IMR-90 (cell line): ENCODE results near the gene GAB1. TPM values are rescaled to one million over a fixed set of nuclear protein-coding genes. Genes with fewer than 3 reads are reported as not detected.

ENCODE experiments used
- ATAC-seq: fragments of 200-7000 bp; cut with Tn5 transposase; 2 replicates; pipeline ENCODE4 v1.9.1; 2020; ENCODE audit warnings: low read depth, mild to moderate bottlenecking, moderate library complexity
- BruUV-seq: library from RNA; stranded (reverse); fragments of 400-500 nt; replicated peaks from 2 replicates; lab custom pipeline; 2021; lab: Mats Ljungman, UMichigan
- CTCF ChIA-PET: fragments of 300-600 bp; formaldehyde crosslinking; extraction: SDS; loops from one replicate; lab custom pipeline; 2021; ENCODE audit warnings: antibody characterized with exemption; lab: Yijun Ruan, JAX
- POLR2A ChIA-PET: fragments of 300-600 bp; sonication (Branson Sonifier 250); formaldehyde crosslinking; loops from one replicate; lab custom pipeline; 2022; ENCODE audit warnings: antibody characterized with exemption; ENCODE audit not compliant: unreplicated experiment; lab: Charles Lee
- DNase-seq: peaks from one replicate; pipeline ENCODE4 v3.0.0; 2013
- H2AFZ ChIP-seq: replicated peaks from 2 replicates; pipeline ENCODE3; 2013; ENCODE audit warnings: low read length, mild to moderate bottlenecking; ENCODE audit not compliant: poor library complexity
- H2AK5ac ChIP-seq: 2 replicates; pipeline ENCODE4 v1.6.1; 2013; ENCODE audit warnings: low read depth, low read length, inconsistent platforms
- H2AK9ac ChIP-seq: replicated peaks from 2 replicates; pipeline ENCODE3; 2013; ENCODE audit warnings: mild to moderate bottlenecking, low read depth, low read length, moderate library complexity; ENCODE audit not compliant: poor library complexity
- H2BK120ac ChIP-seq: 2 replicates; pipeline ENCODE4 v1.6.1; 2013; ENCODE audit warnings: low read depth, low read length, inconsistent platforms
- H2BK15ac ChIP-seq: 3 replicates; pipeline ENCODE4 v1.6.1; 2013; ENCODE audit warnings: low read depth, low read length, inconsistent platforms
- H2BK20ac ChIP-seq: 2 replicates; pipeline ENCODE4 v1.6.1; 2013; ENCODE audit warnings: low read depth, mild to moderate bottlenecking, inconsistent platforms, low read length, moderate library complexity
- H2BK5ac ChIP-seq: 2 replicates; pipeline ENCODE4 v1.6.1; 2013; ENCODE audit warnings: mild to moderate bottlenecking, low read depth, low read length, inconsistent platforms; ENCODE audit not compliant: poor library complexity, severe bottlenecking
- H3K14ac ChIP-seq: replicated peaks from 2 replicates; pipeline ENCODE4 v1.6.1; 2013; ENCODE audit warnings: low read depth, low read length, inconsistent platforms
- H3K18ac ChIP-seq: 2 replicates; pipeline ENCODE4 v1.6.1; 2013; ENCODE audit warnings: low read depth, low read length, control low read depth
- H3K23ac ChIP-seq: 2 replicates; pipeline ENCODE4 v1.6.1; 2013; ENCODE audit warnings: low read depth, low read length, inconsistent platforms
- H3K27ac ChIP-seq: 2 replicates; pipeline ENCODE4 v1.5.1; 2013; ENCODE audit warnings: mild to moderate bottlenecking, control low read depth, low read length; ENCODE audit not compliant: insufficient read depth
- H3K27me3 ChIP-seq: 2 replicates; pipeline ENCODE4 v1.6.1; 2013; ENCODE audit warnings: low read length; ENCODE audit not compliant: control insufficient read depth, insufficient read depth
- H3K36me3 ChIP-seq: 2 replicates; pipeline ENCODE4 v1.6.1; 2013; ENCODE audit warnings: low read length, mixed read lengths; ENCODE audit not compliant: control insufficient read depth, insufficient read depth
- H3K4ac ChIP-seq: 2 replicates; pipeline ENCODE4 v1.6.1; 2013; ENCODE audit warnings: low read depth, low read length, inconsistent platforms
- H3K4me1 ChIP-seq: 2 replicates; pipeline ENCODE4 v1.6.1; 2013; ENCODE audit warnings: low read length, mixed read lengths; ENCODE audit not compliant: control insufficient read depth, insufficient read depth
- H3K4me2 ChIP-seq: 2 replicates; pipeline ENCODE4 v1.6.1; 2013; ENCODE audit warnings: low read depth, mild to moderate bottlenecking, control low read depth, low read length, moderate library complexity
- H3K4me3 ChIP-seq: 2 replicates; pipeline ENCODE4 v1.5.1; 2013; ENCODE audit warnings: low read depth, mild to moderate bottlenecking, control low read depth, low read length, moderate library complexity; ENCODE audit not compliant: insufficient read depth
- H3K56ac ChIP-seq: 2 replicates; pipeline ENCODE4 v1.6.1; 2013; ENCODE audit warnings: low read length, inconsistent platforms; ENCODE audit not compliant: insufficient read depth; ENCODE audit errors: extremely low read depth
- H3K79me1 ChIP-seq, 2 experiments: 2 replicates each; pipeline ENCODE4 v1.6.1; 2013; ENCODE audit warnings: low read length in 2 of 2, inconsistent platforms in 1 of 2, low read depth in 1 of 2
- H3K9ac ChIP-seq: 2 replicates; pipeline ENCODE4 v1.6.1; 2013; ENCODE audit warnings: low read depth, low read length, control low read depth
- H3K9me1 ChIP-seq: 2 replicates; pipeline ENCODE4 v1.6.1; 2013; ENCODE audit warnings: low read length, inconsistent platforms; ENCODE audit not compliant: insufficient read depth
- H3K9me3 ChIP-seq: 2 replicates; pipeline ENCODE4 v1.6.1; 2013; ENCODE audit warnings: low read length; ENCODE audit not compliant: control insufficient read depth, insufficient read depth
- H4K20me1 ChIP-seq: 2 replicates; pipeline ENCODE4 v1.6.1; 2013; ENCODE audit warnings: low read length, inconsistent platforms; ENCODE audit not compliant: insufficient read depth
- H4K5ac ChIP-seq: 2 replicates; pipeline ENCODE4 v1.6.1; 2013; ENCODE audit warnings: mild to moderate bottlenecking, low read depth, low read length, control low read depth
- H4K8ac ChIP-seq, 2 experiments: 2 replicates each; pipeline ENCODE4 v1.6.1; 2013; ENCODE audit warnings: low read depth in 2 of 2, low read length in 2 of 2, control low read depth in 1 of 2, inconsistent platforms in 1 of 2
- H4K91ac ChIP-seq: 2 replicates; pipeline ENCODE4 v1.6.1; 2013; ENCODE audit warnings: low read depth, low read length, inconsistent platforms; ENCODE audit not compliant: insufficient read depth
- CEBPB ChIP-seq: IDR thresholded peaks from 2 replicates; pipeline ENCODE4 v1.6.1; 2012; ENCODE audit warnings: low read depth, low read length, improper control_type of control experiment
- WGBS, 2 experiments: methylation state at CpG; one replicate each; pipeline versions ENCODE4 v1.1.5 to v1.1.7; 2013; ENCODE audit warnings: missing lambda C conversion rate in 2 of 2; ENCODE audit not compliant: insufficient read length in 1 of 2; ENCODE audit errors: extremely low coverage in 2 of 2; 5-methylcytosine and 5-hydroxymethylcytosine counted together
- dilution Hi-C: fragments of 300-500 bp; cut with HindIII; formaldehyde crosslinking; loops from one replicate; pipeline ENCODE4 v1.14.3; 2018; ENCODE audit warnings: low sequenced_read_pairs; ENCODE audit not compliant: unreplicated experiment
- in situ Hi-C: fragments of 300-500 bp; cut with MboI; formaldehyde crosslinking; loops from 3 replicates; pipeline ENCODE4 v1.14.3; 2019; ENCODE audit warnings: low sequenced_read_pairs, inconsistent platforms, mixed read lengths
- intact Hi-C: fragments of 100-400 bp; cut with micrococcal nuclease; formaldehyde crosslinking; loops from 2 replicates; pipeline ENCODE4 v1.10.0; 2022
- polyA plus RNA-seq, 3 experiments: library from polyadenylated mRNA; depleted of rRNA; stranded (reverse); fragments of >200 nt; gene quantifications; 2 replicates each; pipeline ENCODE4 v1.2.3, GENCODE V29; 2012; ENCODE audit warnings: low replicate concordance in 1 of 3
- total RNA-seq: library from RNA; depleted of rRNA; stranded (reverse); fragments of >200 nt; gene quantifications from 2 replicates; pipeline ENCODE4 v1.2.3, GENCODE V29; 2012
- TF ChIP-seq, protein P1 (sequence below): fragments of 150-350 bp; IDR thresholded peaks from 2 replicates; pipeline ENCODE4 v1.6.1; 2016; ENCODE audit warnings: low read depth, mild to moderate bottlenecking, low read length, moderate library complexity, borderline replicate concordance

GAB1 gene
- total and polyA plus RNA-seq, 2 of the 4 experiments (the other 2 are of a cell fraction), result 2.8 to 12.0 TPM

DNA sequence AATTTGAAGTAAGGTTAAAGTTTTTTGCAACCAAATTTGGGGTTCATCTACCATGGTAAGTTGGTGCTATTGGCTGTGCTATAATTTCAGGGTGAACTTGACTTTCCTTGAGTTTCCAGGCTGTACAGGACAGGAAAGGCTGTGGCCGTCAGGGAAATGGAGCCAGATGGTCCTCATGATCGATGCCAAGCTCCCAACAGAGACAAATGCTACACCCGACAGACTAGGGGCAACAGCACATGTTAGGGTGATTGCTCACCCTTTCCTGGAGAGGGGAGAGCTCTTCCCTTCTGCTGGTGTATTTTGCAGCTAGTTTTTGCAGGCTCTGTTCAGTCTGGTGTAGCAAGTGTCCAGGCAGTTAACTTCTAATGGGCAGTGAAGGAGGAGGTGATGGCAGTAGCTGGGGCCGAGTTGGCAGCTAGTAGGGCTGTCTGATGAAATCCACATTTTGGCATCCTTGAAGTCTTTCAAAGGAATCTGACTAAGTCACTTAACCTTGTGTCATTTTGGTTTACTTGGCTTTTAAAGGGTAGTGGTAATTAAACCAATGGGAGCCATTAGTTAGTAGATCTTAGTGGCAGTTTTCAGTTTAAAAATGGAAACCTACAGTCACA lies 47.8 kb downstream of the GAB1 start:
- peaks cover 20% of the 10 kb centered on the region for H3K4me1 ChIP-seq
- POLR2A ChIA-PET, result interaction anchor here (0.6 kb wide), 2 partner anchors 9 to 47 kb away, joined by 3 read pairs; no protein-coding TSS in a partner anchor
- dilution Hi-C loops (no loop called here), in situ Hi-C loops (no loop called here), intact Hi-C loops (loop anchor here (5.0 kb wide), 1 partner anchor 47 kb away; the partner anchor contains the start of gene GAB1)
- peak overlapping the region; percentile 31 for H2AK9ac ChIP-seq
- H4K20me1 ChIP-seq, result no peaks in the 10 kb centered on the region; the same call in 1 of the 2 replicates
- TF ChIP-seq, protein P1, sequence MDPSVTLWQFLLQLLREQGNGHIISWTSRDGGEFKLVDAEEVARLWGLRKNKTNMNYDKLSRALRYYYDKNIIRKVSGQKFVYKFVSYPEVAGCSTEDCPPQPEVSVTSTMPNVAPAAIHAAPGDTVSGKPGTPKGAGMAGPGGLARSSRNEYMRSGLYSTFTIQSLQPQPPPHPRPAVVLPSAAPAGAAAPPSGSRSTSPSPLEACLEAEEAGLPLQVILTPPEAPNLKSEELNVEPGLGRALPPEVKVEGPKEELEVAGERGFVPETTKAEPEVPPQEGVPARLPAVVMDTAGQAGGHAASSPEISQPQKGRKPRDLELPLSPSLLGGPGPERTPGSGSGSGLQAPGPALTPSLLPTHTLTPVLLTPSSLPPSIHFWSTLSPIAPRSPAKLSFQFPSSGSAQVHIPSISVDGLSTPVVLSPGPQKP, result no peak
- TF ChIP-seq CEBPB, result 0 out of 2 replicates have a peak, but pooled peaks have one; percentile 5
- peak overlapping the region; percentile 31; the same call in 1 of the 2 replicates for H4K91ac ChIP-seq
- no peak overlapping the region for H3K56ac ChIP-seq
- WGBS, 2 experiments, result 39% methylated on average over 3 of the region's 4 CpGs; no CpG with 5 or more reads in 1 of the 2 experiments
- H3K9ac ChIP-seq, result no peak overlapping the region
- peak overlapping the region; percentile 46 for H2BK5ac ChIP-seq
- peak overlapping the region; percentile 44 for H2AFZ ChIP-seq
- peak overlapping the region; percentile 71 for H3K18ac ChIP-seq
- no peaks in the 10 kb centered on the region for H3K36me3 ChIP-seq
- H3K23ac ChIP-seq, result peak overlapping the region; percentile 84
- H3K79me1 ChIP-seq, result peaks cover 27 to 57% of the 10 kb centered on the region in 2 experiments
- H3K4me3 ChIP-seq, result no peak overlapping the region
- no peaks in the 10 kb centered on the region for H3K27me3 ChIP-seq
- H3K4me2 ChIP-seq, result peak overlapping the region; percentile 19; the same call in 1 of the 2 replicates
- H3K27ac ChIP-seq, result peak overlapping the region; percentile 10; the same call in 1 of the 2 replicates
- H3K9me3 ChIP-seq, result no peaks in the 10 kb centered on the region
- H4K5ac ChIP-seq, result peak overlapping the region; percentile 28; the same call in 1 of the 2 replicates
- ATAC-seq, result peak; percentile 7
- H3K14ac ChIP-seq, result peak overlapping the region; percentile 79
- peaks cover 13% of the 10 kb centered on the region for H3K9me1 ChIP-seq
- peak; percentile 47 for DNase-seq
- H2AK5ac ChIP-seq, result peak overlapping the region; percentile 93
- CTCF ChIA-PET, result interaction anchor here (0.6 kb wide), 1 partner anchor 17 kb away, joined by 7 read pairs; no protein-coding TSS in a partner anchor
- no TSS peak for BruUV-seq
- H4K8ac ChIP-seq, result peak overlapping the region in 1 of 2 experiments; percentile 72; a peak in 3 of 4 replicates
- H2BK120ac ChIP-seq, result peak overlapping the region; percentile 51; the same call in 1 of the 2 replicates
- H3K4ac ChIP-seq, result peak overlapping the region; percentile 72; the same call in 1 of the 2 replicates
- peak overlapping the region; percentile 62; the same call in 1 of the 2 replicates for H2BK20ac ChIP-seq
- H2BK15ac ChIP-seq, result peak overlapping the region; percentile 34; the same call in 1 of the 3 replicates
